Measurements from ENCODE around the gene GALNTL6. TPM values are rescaled to one million over a fixed set of nuclear protein-coding genes. Genes with fewer than 3 reads are reported as not detected.
"Not testable (repeated sequence)": the region's sequence is repeated elsewhere in the genome, so short reads cannot be mapped to it uniquely, and the experiment has no call there.

GALNTL6 gene
- total and polyA plus RNA-seq, 2 donors (not counting 1 experiment from before 2014, with no cell fraction given) = 0.99 to 1.1 TPM

GRCh38 chr4:172881645-172882044, 1068.4 kb downstream of the GALNTL6 start:
- no peaks in the 10 kb centered on the region for H3K9me3 ChIP-seq (ENCODE audit: control extremely low read depth in 1 of 3, control insufficient read depth in 2 of 3, insufficient read depth in 1 of 3, low read length in 2 of 3)
- Mint-ChIP-seq H3K4me3 (no peak overlapping the region), H3K4me1 (no peaks in the 10 kb centered on the region), H3K27me3 (no peaks in the 10 kb centered on the region), H3K27ac (no peak overlapping the region), H3K9me3 (ENCODE audit: insufficient read depth) (no peaks in the 10 kb centered on the region)
- no peaks in the 10 kb centered on the region for H3K79me2 ChIP-seq (ENCODE audit: control insufficient read depth, insufficient read depth, low read length)
- CTCF ChIA-PET = no interaction called here
- WGBS (ENCODE audit: insufficient coverage) = no CpG with 5 or more reads among the region's 6 CpGs
- no peaks in the 10 kb centered on the region for H3K4me1 ChIP-seq (ENCODE audit: control insufficient read depth in 2 of 2, insufficient read depth in 2 of 2, low read length in 2 of 2)
- H3K27ac ChIP-seq (ENCODE audit: low read length in 2 of 2) = no peak overlapping the region
- no peak for DNase-seq
- no peaks in the 10 kb centered on the region for H4K20me1 ChIP-seq (ENCODE audit: control insufficient read depth, insufficient read depth, low read length, poor library complexity, severe bottlenecking)
- POLR2A ChIA-PET = no interaction called here
- no peaks in the 10 kb centered on the region for H3K36me3 ChIP-seq (replicated peaks in 1 of 2; ENCODE audit: control extremely low read depth in 1 of 2, control insufficient read depth in 1 of 2, extremely low read depth in 1 of 2, insufficient read depth in 2 of 2, low read length in 1 of 2)
- no peak overlapping the region for H2AFZ ChIP-seq (ENCODE audit: insufficient read depth, low read depth, low read length, poor library complexity, severe bottlenecking)
- no peak for ATAC-seq (ENCODE audit: low read depth)
- intact Hi-C loops (cut with micrococcal nuclease) = no loop called here
- no peak overlapping the region for H3K9ac ChIP-seq (ENCODE audit: low read length)
- H3K4me3 ChIP-seq (ENCODE audit: control extremely low read depth in 1 of 5, extremely low read depth in 1 of 5, insufficient read depth in 1 of 5, low read depth in 2 of 5, low read length in 4 of 5) = no peak overlapping the region
- TF ChIP-seq EZH2 (IDR thresholded peaks at IDR 0.05; ENCODE audit: borderline replicate concordance, insufficient read depth, low read depth, low read length, poor library complexity, severe bottlenecking) (no peak), CTCF (IDR thresholded peaks at IDR 0.05) (no peak)
- H3K27me3 ChIP-seq (replicated peaks in 1 of 4; ENCODE audit: control extremely low read depth in 1 of 4, control insufficient read depth in 3 of 4, insufficient read depth in 4 of 4, low read length in 3 of 4) = no peaks in the 10 kb centered on the region
- no peak overlapping the region for H3K4me2 ChIP-seq (replicated peaks; ENCODE audit: low read depth, low read length, poor library complexity, severe bottlenecking)

- H3K27me3 ChIP-seq (replicated peaks in 1 of 4; ENCODE audit: control extremely low read depth in 1 of 4, control insufficient read depth in 3 of 4, insufficient read depth in 4 of 4, low read length in 3 of 4); H3K4me3 Mint-ChIP-seq; H3K9me3 Mint-ChIP-seq (ENCODE audit: insufficient read depth); POLR2A ChIA-PET; H3K79me2 ChIP-seq (ENCODE audit: control insufficient read depth, insufficient read depth, low read length); H3K36me3 ChIP-seq (replicated peaks in 1 of 2; ENCODE audit: control extremely low read depth in 1 of 2, control insufficient read depth in 1 of 2, extremely low read depth in 1 of 2, insufficient read depth in 2 of 2, low read length in 1 of 2); CTCF ChIA-PET; H3K4me2 ChIP-seq (replicated peaks; ENCODE audit: low read depth, low read length, poor library complexity, severe bottlenecking); H4K20me1 ChIP-seq (ENCODE audit: control insufficient read depth, insufficient read depth, low read length, poor library complexity, severe bottlenecking); H2AFZ ChIP-seq (ENCODE audit: insufficient read depth, low read depth, low read length, poor library complexity, severe bottlenecking); H3K4me1 Mint-ChIP-seq; ATAC-seq (ENCODE audit: low read depth); H3K9me3 ChIP-seq (ENCODE audit: control extremely low read depth in 1 of 3, control insufficient read depth in 2 of 3, insufficient read depth in 1 of 3, low read length in 2 of 3); H3K4me1 ChIP-seq (ENCODE audit: control insufficient read depth in 2 of 2, insufficient read depth in 2 of 2, low read length in 2 of 2); H3K27ac ChIP-seq (ENCODE audit: low read length in 2 of 2); DNase-seq; H3K27me3 Mint-ChIP-seq; H3K4me3 ChIP-seq (ENCODE audit: control extremely low read depth in 1 of 5, extremely low read depth in 1 of 5, insufficient read depth in 1 of 5, low read depth in 2 of 5, low read length in 4 of 5); H3K9ac ChIP-seq (ENCODE audit: low read length); intact Hi-C loops (cut with micrococcal nuclease); H3K27ac Mint-ChIP-seq: not testable (repeated sequence)
- WGBS (ENCODE audit: insufficient coverage) = 86% methylated on average over 1 of the region's 3 CpGs
These were observed 1074.2 kb downstream of the GALNTL6 start for GRCh38 chr4:172887358-172887757.
